ENCODE results near the gene GPR158. TPM values are rescaled to one million over a fixed set of nuclear protein-coding genes. Genes with fewer than 3 reads are reported as not detected.

Gene GPR158
- total and polyA plus RNA-seq, 9 of the 15 experiments (the other 6 are each of a cell fraction or from before 2014, with no cell fraction given) = 4.0 to 7.6 (median 5.0) TPM

- in situ Hi-C loops (cut with MboI) = loop anchor here (10.0 kb wide), 1 partner anchor 517 kb away; no protein-coding TSS in a partner anchor
- Histone ChIP-seq H2AFZ (ENCODE audit: low read depth, low read length) (no peak overlapping the region), H3K9ac (ENCODE audit: insufficient read depth in 1 of 2, low read depth in 2 of 2, low read length in 2 of 2) (no peak overlapping the region), H3K27ac (ENCODE audit: extremely low read depth, low read depth, low read length) (no peak overlapping the region), H3K9me3 (replicated peaks; ENCODE audit: control insufficient read depth, insufficient read depth, low read depth, low read length) (no peaks in the 10 kb centered on the region), H3K4me3 (no peak overlapping the region), H3K36me3 (ENCODE audit: control insufficient read depth, insufficient read depth, low read length) (no peaks in the 10 kb centered on the region), H3K9me1 (ENCODE audit: control insufficient read depth, insufficient read depth, low read length) (no peaks in the 10 kb centered on the region), H4K20me1 (replicated peaks; ENCODE audit: control insufficient read depth, insufficient read depth, low read length) (no peaks in the 10 kb centered on the region), H3K4me2 (ENCODE audit: insufficient read depth, low read length) (no peak overlapping the region), H3K4me1 (replicated peaks in 1 of 2; ENCODE audit: control insufficient read depth in 2 of 2, insufficient read depth in 2 of 2, low read length in 2 of 2) (no peaks in the 10 kb centered on the region), H3K79me2 (ENCODE audit: control insufficient read depth, insufficient read depth, low read length) (no peaks in the 10 kb centered on the region), H3K27me3 (ENCODE audit: control insufficient read depth in 2 of 2, insufficient read depth in 2 of 2, low read length in 2 of 2) (no peaks in the 10 kb centered on the region; a peak in 1 of 5 replicates)
- CTCF ChIA-PET (ENCODE audit: low intra/inter-chr PET ratio) = no interaction called here
- POLR2A ChIA-PET = no interaction called here
- no peak for FAIRE-seq
- no peak for ATAC-seq
- WGBS (ENCODE audit: insufficient coverage, low coverage, missing lambda C conversion rate) = 0% methylated on average over 4 of the region's 4 CpGs
- intact Hi-C loops (cut with micrococcal nuclease) = loop anchor here (10.0 kb wide), 1 partner anchor 407 kb away; no protein-coding TSS in a partner anchor
- TF ChIP-seq BCOR (IDR thresholded peaks at IDR 0.05) (no peak), POU5F1 (IDR thresholded peaks at IDR 0.05; ENCODE audit: borderline replicate concordance, low read depth, low read length, partially characterized antibody) (no peak), RNF2 (IDR thresholded peaks at IDR 0.05) (no peak), TRIM25 (IDR thresholded peaks at IDR 0.05; ENCODE audit: borderline replicate concordance) (no peak), ZNF511 (CRISPR knock-in tag; IDR thresholded peaks at IDR 0.05) (no peak), FOXP4 (CRISPR knock-in tag; IDR thresholded peaks at IDR 0.05; ENCODE audit: borderline replicate concordance) (no peak), FOXA1 (IDR thresholded peaks at IDR 0.05; ENCODE audit: borderline replicate concordance) (no peak), EZH2 (IDR thresholded peaks at IDR 0.05; ENCODE audit: borderline replicate concordance, low read depth, low read length) (no peak), CHD1 (IDR thresholded peaks at IDR 0.05; ENCODE audit: low read length) (no peak), SREBF2 (CRISPR knock-in tag; IDR thresholded peaks at IDR 0.05) (no peak), XRCC5 (IDR thresholded peaks at IDR 0.05; ENCODE audit: low read depth, low read length) (no peak), ZNF232 (CRISPR knock-in tag; IDR thresholded peaks at IDR 0.05) (no peak), STAT6 (CRISPR knock-in tag; IDR thresholded peaks at IDR 0.05) (no peak), ARID3B (CRISPR knock-in tag; IDR thresholded peaks at IDR 0.05; ENCODE audit: borderline replicate concordance) (no peak), ZNF354B (CRISPR knock-in tag; IDR thresholded peaks at IDR 0.05) (no peak)
- no TSS peak for BruUV-seq (replicated peaks)
- DNase-seq (ENCODE audit: extremely low read depth in 1 of 4, low spot score in 3 of 4) = no peak
These were observed 456.7 kb downstream of the GPR158 start for GRCh38 chr10:25631471-25631870.
